Liver (tissue), 3 donors: ENCODE data around the gene NEK1.

ENCODE experiments used
- ATF3 ChIP-seq: IDR thresholded peaks from 2 replicates; pipeline ENCODE4 v1.6.1; 2016; ENCODE audit warnings: antibody characterized with exemption
- FOXA1 ChIP-seq: IDR thresholded peaks from 2 replicates; pipeline ENCODE4 v1.6.1; 2016; ENCODE audit warnings: antibody characterized with exemption
- GABPA ChIP-seq, 2 donors: IDR thresholded peaks in 1 of 2; conservative IDR thresholded peaks in 1 of 2; 2 replicates each; pipeline ENCODE4 v1.6.1; 2016; ENCODE audit warnings: antibody characterized with exemption in 2 of 2, mild to moderate bottlenecking in 1 of 2, moderate library complexity in 1 of 2
- HNF4G ChIP-seq: IDR thresholded peaks from 2 replicates; pipeline ENCODE4 v1.6.1; 2016; ENCODE audit warnings: antibody characterized with exemption
- JUND ChIP-seq, 2 donors: IDR thresholded peaks; 2 replicates each; pipeline ENCODE4 v1.6.1; 2016; ENCODE audit warnings: antibody characterized with exemption in 2 of 2
- MAX ChIP-seq: IDR thresholded peaks from 2 replicates; pipeline ENCODE4 v1.6.1; 2016; ENCODE audit warnings: antibody characterized with exemption
- RAD21 ChIP-seq, 2 donors: IDR thresholded peaks; 2 replicates each; pipeline ENCODE4 v1.6.1; 2016; ENCODE audit warnings: antibody characterized with exemption in 2 of 2, mild to moderate bottlenecking in 2 of 2
- REST ChIP-seq: IDR thresholded peaks from 2 replicates; pipeline ENCODE4 v1.6.1; 2016; ENCODE audit warnings: antibody characterized with exemption, mild to moderate bottlenecking
- SP1 ChIP-seq: IDR thresholded peaks from 2 replicates; pipeline ENCODE4 v1.6.1; 2018; ENCODE audit warnings: antibody characterized with exemption, mild to moderate bottlenecking
- TAF1 ChIP-seq: conservative IDR thresholded peaks from 2 replicates; pipeline ENCODE4 v1.6.1; 2016; ENCODE audit warnings: antibody characterized with exemption, mild to moderate bottlenecking
- YY1 ChIP-seq: IDR thresholded peaks from 2 replicates; pipeline ENCODE4 v1.6.1; 2016; ENCODE audit warnings: antibody characterized with exemption, mild to moderate bottlenecking
- TF ChIP-seq, protein P1 (sequence below): fragments of 150-350 bp; IDR thresholded peaks from 2 replicates; pipeline ENCODE4 v1.5.1; 2017; ENCODE audit warnings: improper control_type of control experiment, low read depth, low read length; ENCODE audit not compliant: missing input control
- TF ChIP-seq, protein P2 (sequence below): IDR thresholded peaks from 2 replicates; pipeline ENCODE4 v1.6.1; 2016; ENCODE audit warnings: antibody characterized with exemption
- donor health status: healthy.
- donor health status: healthy.

DNA sequence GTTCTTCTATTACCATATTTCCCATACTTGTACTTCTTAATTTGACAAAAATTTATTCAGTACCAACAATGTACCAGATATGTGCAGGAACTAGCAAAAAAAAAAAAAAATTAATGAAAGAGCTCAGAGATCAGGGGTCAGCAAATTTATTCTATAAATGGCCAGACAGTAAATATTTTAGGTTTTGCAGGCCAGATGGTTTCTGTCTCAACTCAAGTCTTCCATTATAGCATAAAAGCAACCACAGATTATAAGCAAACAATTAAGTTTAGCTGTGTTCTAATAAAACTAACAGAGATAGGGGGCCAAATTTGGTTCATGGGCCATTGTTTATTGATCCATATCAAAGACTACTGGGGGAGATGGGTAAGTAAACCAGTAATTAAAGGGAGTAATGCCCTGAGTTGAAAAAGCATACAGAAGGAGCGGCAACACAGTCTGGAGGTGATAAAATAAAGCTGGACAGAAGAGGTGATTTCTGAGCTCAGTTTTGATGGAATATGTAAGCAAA lies 19.3 kb downstream of the NEK1 start:
- TF ChIP-seq, protein P1, sequence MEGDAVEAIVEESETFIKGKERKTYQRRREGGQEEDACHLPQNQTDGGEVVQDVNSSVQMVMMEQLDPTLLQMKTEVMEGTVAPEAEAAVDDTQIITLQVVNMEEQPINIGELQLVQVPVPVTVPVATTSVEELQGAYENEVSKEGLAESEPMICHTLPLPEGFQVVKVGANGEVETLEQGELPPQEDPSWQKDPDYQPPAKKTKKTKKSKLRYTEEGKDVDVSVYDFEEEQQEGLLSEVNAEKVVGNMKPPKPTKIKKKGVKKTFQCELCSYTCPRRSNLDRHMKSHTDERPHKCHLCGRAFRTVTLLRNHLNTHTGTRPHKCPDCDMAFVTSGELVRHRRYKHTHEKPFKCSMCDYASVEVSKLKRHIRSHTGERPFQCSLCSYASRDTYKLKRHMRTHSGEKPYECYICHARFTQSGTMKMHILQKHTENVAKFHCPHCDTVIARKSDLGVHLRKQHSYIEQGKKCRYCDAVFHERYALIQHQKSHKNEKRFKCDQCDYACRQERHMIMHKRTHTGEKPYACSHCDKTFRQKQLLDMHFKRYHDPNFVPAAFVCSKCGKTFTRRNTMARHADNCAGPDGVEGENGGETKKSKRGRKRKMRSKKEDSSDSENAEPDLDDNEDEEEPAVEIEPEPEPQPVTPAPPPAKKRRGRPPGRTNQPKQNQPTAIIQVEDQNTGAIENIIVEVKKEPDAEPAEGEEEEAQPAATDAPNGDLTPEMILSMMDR = no peak
- TF ChIP-seq JUND (IDR thresholded peaks at IDR 0.05) (no peak), GABPA (IDR thresholded peaks at IDR 0.05 in 1 of 2, conservative IDR thresholded peaks at IDR 0.05 in 1 of 2) (no peak), RAD21 (IDR thresholded peaks at IDR 0.05) (no peak), HNF4G (no peak), FOXA1 (no peak), ATF3 (no peak), TAF1 (no peak), MAX (no peak), SP1 (no peak), REST (no peak), YY1 (no peak)
- TF ChIP-seq, protein P2, sequence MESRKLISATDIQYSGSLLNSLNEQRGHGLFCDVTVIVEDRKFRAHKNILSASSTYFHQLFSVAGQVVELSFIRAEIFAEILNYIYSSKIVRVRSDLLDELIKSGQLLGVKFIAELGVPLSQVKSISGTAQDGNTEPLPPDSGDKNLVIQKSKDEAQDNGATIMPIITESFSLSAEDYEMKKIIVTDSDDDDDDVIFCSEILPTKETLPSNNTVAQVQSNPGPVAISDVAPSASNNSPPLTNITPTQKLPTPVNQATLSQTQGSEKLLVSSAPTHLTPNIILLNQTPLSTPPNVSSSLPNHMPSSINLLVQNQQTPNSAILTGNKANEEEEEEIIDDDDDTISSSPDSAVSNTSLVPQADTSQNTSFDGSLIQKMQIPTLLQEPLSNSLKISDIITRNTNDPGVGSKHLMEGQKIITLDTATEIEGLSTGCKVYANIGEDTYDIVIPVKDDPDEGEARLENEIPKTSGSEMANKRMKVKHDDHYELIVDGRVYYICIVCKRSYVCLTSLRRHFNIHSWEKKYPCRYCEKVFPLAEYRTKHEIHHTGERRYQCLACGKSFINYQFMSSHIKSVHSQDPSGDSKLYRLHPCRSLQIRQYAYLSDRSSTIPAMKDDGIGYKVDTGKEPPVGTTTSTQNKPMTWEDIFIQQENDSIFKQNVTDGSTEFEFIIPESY = no peak
